Osteocyte (in vitro differentiated cells): ENCODE results near the gene LGALS3BP. TPM values are rescaled to one million over a fixed set of nuclear protein-coding genes. Genes with fewer than 3 reads are reported as not detected.

Experiments
- DNase-seq: peaks from one replicate; pipeline ENCODE4 v3.0.0; 2021; ENCODE audit warnings: mixed read lengths; ENCODE audit not compliant: unreplicated experiment; ENCODE audit errors: extremely low spot score
- H3K27ac Mint-ChIP-seq: one replicate; pipeline ENCODE4 v1.8.0; 2021; ENCODE audit warnings: mild to moderate bottlenecking, mixed read lengths; ENCODE audit not compliant: unreplicated experiment
- H3K27me3 Mint-ChIP-seq: one replicate; pipeline ENCODE4 v1.8.0; 2021; ENCODE audit warnings: mixed read lengths; ENCODE audit not compliant: unreplicated experiment
- H3K36me3 Mint-ChIP-seq: one replicate; pipeline ENCODE4 v1.8.0; 2021; ENCODE audit warnings: mixed read lengths; ENCODE audit not compliant: unreplicated experiment
- H3K4me1 Mint-ChIP-seq: one replicate; pipeline ENCODE4 v1.8.0; 2021; ENCODE audit warnings: mixed read lengths; ENCODE audit not compliant: unreplicated experiment
- H3K4me3 Mint-ChIP-seq: one replicate; pipeline ENCODE4 v1.8.0; 2021; ENCODE audit warnings: mild to moderate bottlenecking, moderate library complexity, mixed read lengths; ENCODE audit not compliant: unreplicated experiment
- H3K9me3 Mint-ChIP-seq: one replicate; pipeline ENCODE4 v1.8.0; 2021; ENCODE audit warnings: mixed read lengths; ENCODE audit not compliant: unreplicated experiment
- CTCF ChIP-seq: fragments of 200-600 bp; sonication (generic); IDR thresholded peaks from 2 replicates; pipeline ENCODE4 v1.5.0; 2021; ENCODE audit warnings: antibody characterized with exemption, mild to moderate bottlenecking, moderate library complexity
- total RNA-seq: library from RNA; stranded (reverse); gene quantifications from 2 replicates; pipeline ENCODE4 v1.2.1, GENCODE V29; 2021

LGALS3BP gene
- total RNA-seq, 1 donor from 2014 or later: 439 TPM

GRCh38 chr17:78981010-78981888 is 1.5 kb upstream of the LGALS3BP start:
- Mint-ChIP-seq H3K36me3 (peaks cover 5% of the 10 kb centered on the region), H3K27me3 (no peaks in the 10 kb centered on the region), H3K9me3 (no peaks in the 10 kb centered on the region), H3K4me3 (no peak overlapping the region), H3K27ac (peak overlapping the region; percentile 14), H3K4me1 (peaks cover 42% of the 10 kb centered on the region)
- no peak for TF ChIP-seq CTCF
- no peak for DNase-seq

- Mint-ChIP-seq H3K4me1 (peaks cover 44% of the 10 kb centered on the region), H3K9me3 (no peaks in the 10 kb centered on the region), H3K4me3 (no peak overlapping the region), H3K27ac (peak overlapping the region; percentile 85), H3K36me3 (peaks cover 5% of the 10 kb centered on the region), H3K27me3 (no peaks in the 10 kb centered on the region)
- no peak for DNase-seq
- no peak for TF ChIP-seq CTCF
Measured at GRCh38 chr17:78980624-78980972, 875 bp upstream of the LGALS3BP start.

- TF ChIP-seq CTCF: no peak
- H3K27ac Mint-ChIP-seq: peak overlapping the region; percentile 71
- peak overlapping the region; percentile 65 for H3K4me3 Mint-ChIP-seq
- H3K36me3 Mint-ChIP-seq: peaks cover 5% of the 10 kb centered on the region
- H3K27me3 Mint-ChIP-seq: no peaks in the 10 kb centered on the region
- H3K9me3 Mint-ChIP-seq: no peaks in the 10 kb centered on the region
- peaks cover 55% of the 10 kb centered on the region for H3K4me1 Mint-ChIP-seq
- no peak for DNase-seq
Measured at GRCh38 chr17:78977997-78978973, 1.4 kb downstream of the LGALS3BP start.

GRCh38 chr17:78977681-78977943 is 2.1 kb downstream of the LGALS3BP start:
- Mint-ChIP-seq H3K36me3 (peaks cover 5% of the 10 kb centered on the region), H3K27ac (peak overlapping the region; percentile 71), H3K4me1 (peaks cover 55% of the 10 kb centered on the region), H3K4me3 (peak overlapping the region; percentile 47), H3K9me3 (no peaks in the 10 kb centered on the region), H3K27me3 (no peaks in the 10 kb centered on the region)
- no peak for TF ChIP-seq CTCF
- no peak for DNase-seq
